H1 (cell line): Measurements from ENCODE around the gene HOXC5. TPM values are rescaled to one million over a fixed set of nuclear protein-coding genes. Genes with fewer than 3 reads are reported as not detected.

Experiments used
- ASH2L ChIP-seq: fragments of 200-600, 300-600 bp; sonication (generic); IDR thresholded peaks from one replicate; pipeline ENCODE4 v1.7.1; 2017; ENCODE audit warnings: low read length
- ATF2 ChIP-seq: IDR thresholded peaks from 2 replicates; pipeline ENCODE4 v1.6.1; 2012; ENCODE audit warnings: low read length, inconsistent platforms
- ATF3 ChIP-seq: IDR thresholded peaks from 2 replicates; pipeline ENCODE4 v1.6.1; 2011; ENCODE audit warnings: low read depth, mild to moderate bottlenecking, low read length; ENCODE audit not compliant: insufficient read depth
- CBX5 ChIP-seq: fragments of 300-800, 300-1000 bp; sonication (generic); IDR thresholded peaks from 2 replicates; pipeline ENCODE4 v1.7.1; 2016; ENCODE audit warnings: antibody characterized with exemption, low read length, low read depth
- CREB1 ChIP-seq: IDR thresholded peaks from 2 replicates; pipeline ENCODE4 v1.6.1; 2012; ENCODE audit warnings: inconsistent platforms
- FOSL1 ChIP-seq: IDR thresholded peaks from 2 replicates; pipeline ENCODE4 v1.6.1; 2011; ENCODE audit warnings: mild to moderate bottlenecking, low read depth, low read length, moderate library complexity; ENCODE audit not compliant: insufficient read depth
- HDAC2 ChIP-seq, 2 experiments: fragments of 300-600 bp in 1 of 2; sonication (generic) in 1 of 2; IDR thresholded peaks; 2 replicates each; pipeline ENCODE4 v1.6.1; 2011 to 2012; ENCODE audit warnings: low read depth in 2 of 2, low read length in 2 of 2, mild to moderate bottlenecking in 2 of 2, moderate library complexity in 2 of 2, borderline replicate concordance in 1 of 2, inconsistent platforms in 1 of 2
- KDM5A ChIP-seq: fragments of 200-600 bp; IDR thresholded peaks from 2 replicates; pipeline ENCODE4 v1.7.1; 2012; ENCODE audit warnings: mild to moderate bottlenecking, low read length, inconsistent platforms, mixed read lengths
- PHF8 ChIP-seq: fragments of 200-600 bp; sonication (generic); conservative IDR thresholded peaks from 2 replicates; pipeline ENCODE4 v1.7.1; 2012; ENCODE audit warnings: low read depth, mild to moderate bottlenecking, inconsistent platforms, low read length, moderate library complexity
- RAD21 ChIP-seq, 2 experiments: IDR thresholded peaks in 1 of 2; conservative IDR thresholded peaks in 1 of 2; 2 replicates each; pipeline ENCODE4 v1.6.1; 2011; ENCODE audit warnings: low read depth in 2 of 2, low read length in 2 of 2, improper control_type of control experiment in 1 of 2, inconsistent platforms in 1 of 2, mild to moderate bottlenecking in 1 of 2, moderate library complexity in 1 of 2
- RFX5 ChIP-seq: IDR thresholded peaks from 2 replicates; pipeline ENCODE4 v1.6.1; 2011; ENCODE audit warnings: low read depth, low read length, improper control_type of control experiment, borderline replicate concordance
- RNF2 ChIP-seq: fragments of 200-900, 300-1000 bp; sonication (generic); IDR thresholded peaks from 2 replicates; pipeline ENCODE4 v1.7.1; 2016; ENCODE audit warnings: borderline replicate concordance, low read depth, mild to moderate bottlenecking, antibody characterized with exemption, low read length; ENCODE audit not compliant: poor library complexity, severe bottlenecking; ENCODE audit errors: missing control alignments
- SAP30 ChIP-seq: fragments of 300-600 bp; sonication (generic); IDR thresholded peaks from 2 replicates; pipeline ENCODE4 v1.7.1; 2012; ENCODE audit warnings: low read length, moderate library complexity, mild to moderate bottlenecking, inconsistent platforms; ENCODE audit not compliant: insufficient read depth, insufficient replicate concordance
- SUZ12 ChIP-seq: fragments of 200-600 bp; sonication (generic); IDR thresholded peaks from 2 replicates; pipeline ENCODE4 v1.6.1; 2012; ENCODE audit warnings: mild to moderate bottlenecking, inconsistent platforms, low read length, moderate library complexity, mixed read lengths
- TAF7 ChIP-seq: optimal IDR thresholded peaks from 2 replicates; pipeline ENCODE3; 2011; ENCODE audit warnings: low read depth, mild to moderate bottlenecking, inconsistent platforms, low read length, moderate library complexity, borderline replicate concordance
- TBP ChIP-seq: IDR thresholded peaks from 2 replicates; pipeline ENCODE4 v1.6.1; 2011; ENCODE audit warnings: low read depth, low read length, improper control_type of control experiment
- polyA plus RNA-seq, 7 experiments: library from polyadenylated mRNA; depleted of rRNA in 3 of 7; stranded (reverse) in 5 of 7; unstranded in 2 of 7; fragments of >200 nt in 5 of 7; fragments of 200-250 nt in 2 of 7; gene quantifications; 1 replicate in 5 of 7; 2 replicates in 1 of 7; 4 replicates in 1 of 7; pipeline versions ENCODE4 v1.2.1 to v1.2.3, GENCODE V29; 2011 to 2013; ENCODE audit warnings: missing spikeins in 2 of 7, mixed read lengths in 2 of 7
- total RNA-seq: library from RNA; stranded (reverse); fragmentation: NEBNext Ultra II Directional; extraction: Animal tissue kit (Norgen Biotek cat#: 25700); gene quantifications from 2 replicates; pipeline ENCODE4 v1.2.1, GENCODE V29; 2021
- TF ChIP-seq, protein P1 (sequence below): IDR thresholded peaks from 2 replicates; pipeline ENCODE4 v1.6.1; 2011; ENCODE audit warnings: low read length, improper control_type of control experiment
- TF ChIP-seq, protein P2 (sequence below): IDR thresholded peaks from 2 replicates; pipeline ENCODE4 v1.6.1; 2012; ENCODE audit warnings: inconsistent platforms

The HOXC5 gene
- total and polyA plus RNA-seq, 2 of the 8 experiments (the other 6 are each of a cell fraction or from before 2014, with no cell fraction given), result not detected

- TF ChIP-seq RNF2 (peak; percentile 69), RFX5 (no peak), PHF8 (no peak), CREB1 (peak; percentile 94), KDM5A (no peak), FOSL1 (no peak), RAD21 (IDR thresholded peaks at IDR 0.05 in 1 of 2, conservative IDR thresholded peaks at IDR 0.05 in 1 of 2; ENCODE audit: low read depth in 2 of 2, low read length in 2 of 2) (peak; percentile 87 to 89), CBX5 (no peak), HDAC2 (IDR thresholded peaks at IDR 0.05; ENCODE audit: borderline replicate concordance in 1 of 2, low read depth in 2 of 2, low read length in 2 of 2) (no peak), SAP30 (no peak), TBP (no peak), SUZ12 (no peak; the same call in 1 of the 2 replicates), TAF7 (no peak), ATF3 (peak; percentile 56), ATF2 (peak; percentile 47; the same call in 1 of the 2 replicates), ASH2L (peak; percentile 22)
- TF ChIP-seq, protein P1, sequence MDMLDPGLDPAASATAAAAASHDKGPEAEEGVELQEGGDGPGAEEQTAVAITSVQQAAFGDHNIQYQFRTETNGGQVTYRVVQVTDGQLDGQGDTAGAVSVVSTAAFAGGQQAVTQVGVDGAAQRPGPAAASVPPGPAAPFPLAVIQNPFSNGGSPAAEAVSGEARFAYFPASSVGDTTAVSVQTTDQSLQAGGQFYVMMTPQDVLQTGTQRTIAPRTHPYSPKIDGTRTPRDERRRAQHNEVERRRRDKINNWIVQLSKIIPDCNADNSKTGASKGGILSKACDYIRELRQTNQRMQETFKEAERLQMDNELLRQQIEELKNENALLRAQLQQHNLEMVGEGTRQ, result peak; percentile 80
- TF ChIP-seq, protein P2, sequence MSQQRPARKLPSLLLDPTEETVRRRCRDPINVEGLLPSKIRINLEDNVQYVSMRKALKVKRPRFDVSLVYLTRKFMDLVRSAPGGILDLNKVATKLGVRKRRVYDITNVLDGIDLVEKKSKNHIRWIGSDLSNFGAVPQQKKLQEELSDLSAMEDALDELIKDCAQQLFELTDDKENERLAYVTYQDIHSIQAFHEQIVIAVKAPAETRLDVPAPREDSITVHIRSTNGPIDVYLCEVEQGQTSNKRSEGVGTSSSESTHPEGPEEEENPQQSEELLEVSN, result 0 out of 2 replicates have a peak, but pooled peaks have one; percentile 8
Observed at GRCh38 chr12:53984901-53985691, 47.8 kb upstream of the HOXC5 start, which contains the start of gene HOXC10 (continued).
